GM12875 (cell line): ENCODE data around the gene FIGNL2.

Experiments used
- H3K4me3 ChIP-seq: one replicate; pipeline ENCODE4 v1.5.1; 2011; ENCODE audit warnings: low read depth, low read length, control low read depth
- CTCF ChIP-seq: IDR thresholded peaks from 2 replicates; pipeline ENCODE4 v1.5.1; 2011; ENCODE audit warnings: low read depth, mild to moderate bottlenecking, control low read depth, inconsistent platforms, low read length, moderate library complexity, borderline replicate concordance; ENCODE audit not compliant: insufficient read depth

Gene FIGNL2

GRCh38 chr12:51823875-51824565, 24.5 kb downstream of the FIGNL2 start:
- H3K4me3 ChIP-seq: no peak overlapping the region
- peak; percentile 34; the same call in 1 of the 2 replicates for TF ChIP-seq CTCF

- no peak overlapping the region for H3K4me3 ChIP-seq
- no peak for TF ChIP-seq CTCF
These were observed 25.6 kb downstream of the FIGNL2 start for GRCh38 chr12:51822956-51823355.

- no peak for TF ChIP-seq CTCF
- no peak overlapping the region for H3K4me3 ChIP-seq
These were observed 26.3 kb downstream of the FIGNL2 start for GRCh38 chr12:51822261-51822616.

- no peak overlapping the region for H3K4me3 ChIP-seq
- no peak for TF ChIP-seq CTCF
These were observed 26.9 kb downstream of the FIGNL2 start for GRCh38 chr12:51821440-51822260.

- 0 out of 2 replicates have a peak, but pooled peaks have one; percentile 20 for TF ChIP-seq CTCF
- no peak overlapping the region for H3K4me3 ChIP-seq
These were observed 27.7 kb downstream of the FIGNL2 start for GRCh38 chr12:51820526-51821439.

- no peak overlapping the region for H3K4me3 ChIP-seq
- TF ChIP-seq CTCF: no peak
These were observed 28.6 kb downstream of the FIGNL2 start for GRCh38 chr12:51819736-51820525.
